Nasal cavity respiratory epithelium epithelial cell of viscerocranial mucosa (primary cell): ENCODE data around the gene YIPF4. TPM values are rescaled to one million over a fixed set of nuclear protein-coding genes. Genes with fewer than 3 reads are reported as not detected.

ENCODE experiments used
- total RNA-seq: library from RNA; depleted of rRNA; stranded (reverse); fragments of >200 nt; gene quantifications from 2 replicates; pipeline ENCODE4 v1.2.3, GENCODE V29; 2014

The YIPF4 gene
- 18.1 and 37.6 TPM in 2 replicates for total RNA-seq

DNA sequence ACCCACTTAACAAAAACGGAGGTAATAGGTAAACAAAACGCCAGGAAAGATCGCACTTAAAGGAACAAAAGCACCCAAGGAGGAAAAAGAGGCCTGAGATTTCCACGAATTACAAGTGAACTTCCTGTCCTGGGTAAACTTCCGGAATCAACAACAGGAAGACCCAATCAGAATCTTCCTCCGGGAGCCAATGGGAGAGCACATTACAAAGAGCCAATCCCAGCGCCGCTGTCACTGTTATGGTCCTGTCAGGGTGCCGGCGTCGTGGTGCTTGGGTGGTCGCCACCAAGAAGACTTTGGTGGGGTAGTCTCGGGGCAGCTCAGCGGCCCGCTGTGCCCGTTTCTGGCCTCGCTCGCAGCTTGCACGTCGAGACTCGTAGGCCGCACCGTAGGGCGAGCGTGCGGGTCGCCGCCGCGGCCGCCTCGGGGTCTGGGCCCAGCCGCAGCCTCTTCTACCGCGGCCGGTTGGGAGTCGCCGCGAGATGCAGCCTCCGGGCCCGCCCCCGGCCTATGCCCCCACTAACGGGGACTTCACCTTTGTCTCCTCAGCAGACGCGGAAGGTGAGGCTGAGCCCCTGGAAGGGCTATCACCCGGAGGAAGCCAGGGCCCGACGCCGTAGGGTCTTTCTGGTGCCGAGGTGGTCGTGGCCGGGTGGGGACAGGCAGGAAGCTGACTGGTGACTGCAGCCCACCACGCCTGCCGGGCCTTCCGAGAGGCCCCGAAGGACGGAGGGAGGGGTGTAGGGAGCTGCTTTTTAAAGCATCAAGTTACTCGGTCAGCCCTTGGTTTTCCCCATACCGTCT lies at the start of gene YIPF4:
Gene YIPF4, plus strand, starts transcription at position 231 of the 804 bp plus-strand sequence. Its CDS starts 252 bp downstream, at position 483.

DNA sequence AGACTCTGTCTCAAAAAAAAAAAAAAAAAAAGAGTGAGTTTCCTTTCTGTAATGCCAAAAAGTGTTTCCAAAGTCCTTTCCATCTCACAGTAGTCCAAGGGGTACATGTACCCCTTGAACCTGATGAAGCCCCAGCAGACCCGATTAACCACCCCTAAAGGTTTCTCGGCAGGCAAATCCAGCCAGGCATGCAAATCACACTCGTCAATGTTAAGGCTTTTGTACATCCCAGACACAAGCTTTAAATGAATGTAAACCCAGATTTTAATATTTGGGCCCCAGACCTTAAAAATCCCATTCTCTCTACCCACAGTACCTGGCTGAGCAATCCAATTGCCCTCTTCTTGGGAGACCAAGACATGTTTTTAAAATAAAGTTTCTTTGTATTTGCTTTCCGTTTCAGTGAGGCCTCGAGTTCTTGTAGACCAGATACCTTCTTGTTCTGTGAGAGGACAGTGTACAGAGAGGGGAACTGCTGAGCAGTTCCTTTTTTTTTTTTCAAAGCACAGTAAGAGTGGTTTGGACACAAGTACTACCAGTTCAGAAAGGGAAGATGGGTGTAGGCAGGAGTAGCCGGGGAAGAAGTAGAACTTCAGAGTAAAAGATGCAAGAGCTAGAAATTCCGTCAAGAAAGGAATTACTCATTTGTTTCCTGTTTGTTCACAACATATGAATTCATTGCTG lies 13.1 kb upstream of the YIPF4 start, which contains the start of gene NLRC4:
Gene NLRC4, minus strand, starts transcription at position 465 of the 684 bp plus-strand sequence. CDS start 8,111 bp downstream, outside the sequence.

GRCh38 chr2:32356681-32357317 lies 79.1 kb downstream of the YIPF4 start, which contains the start of gene BIRC6:
TSS of gene BIRC6 (plus strand) at chr2:32357023. CDS start at chr2:32357162, 139 bp downstream.

Other genes with a start within 250 kb of the YIPF4 start
- gene DPY30, start 238.1 kb upstream of the YIPF4 start, total RNA-seq: 58.9 and 80.0 TPM in 2 replicates
- gene SPAST, start 214.3 kb upstream of the YIPF4 start, total RNA-seq: 32.7 and 45.5 TPM in 2 replicates
- 30.1 and 35.4 TPM in 2 replicates for gene SLC30A6, start 112.0 kb upstream of the YIPF4 start, total RNA-seq
- 0.07 and 0.68 TPM in 2 replicates for gene NLRC4, start 13.0 kb upstream of the YIPF4 start, total RNA-seq
- gene BIRC6, start 79.1 kb downstream of the YIPF4 start, total RNA-seq: 103 and 183 TPM in 2 replicates